T follicular helper cell (primary cell): ENCODE results near the gene SMYD2.

Experiments
- DNase-seq: peaks from one replicate; pipeline ENCODE4 v3.0.0-alpha.2; 2020; ENCODE audit warnings: low read depth

The SMYD2 gene

GRCh38 chr1:214361636-214362035 is 80.7 kb downstream of the SMYD2 start:
- DNase-seq: no peak

DNA sequence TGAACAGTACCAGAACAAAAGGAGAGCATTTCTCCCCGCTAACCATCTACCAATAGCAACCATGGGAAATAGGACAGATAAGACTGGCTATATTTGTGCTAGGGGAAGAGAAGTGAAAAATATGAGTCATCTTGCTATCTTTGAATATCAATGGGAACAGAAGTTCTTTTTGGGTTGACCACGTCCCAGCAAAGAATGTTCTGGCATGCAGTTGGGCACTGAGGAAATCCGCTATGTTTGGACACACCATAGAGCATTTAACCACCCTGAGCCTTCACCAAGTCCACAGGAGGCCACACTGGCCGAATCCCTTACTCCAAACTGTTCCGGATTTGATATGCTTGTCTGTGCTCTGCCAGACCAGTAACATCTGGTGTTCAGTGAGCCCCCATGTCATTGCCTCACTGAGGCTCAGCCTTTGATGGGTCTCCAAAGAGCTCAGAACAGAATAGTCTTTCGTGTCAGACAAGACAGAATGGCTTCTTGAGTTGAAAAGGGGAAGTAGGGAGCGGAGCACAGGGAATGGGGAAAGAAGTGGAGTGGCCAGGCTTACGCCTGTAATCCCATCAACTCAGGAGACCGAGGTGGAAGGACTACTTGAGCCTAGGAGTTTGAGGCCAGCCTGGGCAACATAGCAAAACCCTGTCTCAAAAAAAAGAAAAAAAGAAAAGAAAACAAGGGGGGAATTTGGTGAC is 81.4 kb downstream of the SMYD2 start:
- DNase-seq: no peak

- no peak for DNase-seq
Measured at GRCh38 chr1:214363386-214363785, 82.4 kb downstream of the SMYD2 start.

- DNase-seq: no peak
Measured at GRCh38 chr1:214364386-214364785, 83.4 kb downstream of the SMYD2 start.

GRCh38 chr1:214364786-214365295 is 83.9 kb downstream of the SMYD2 start:
- DNase-seq: no peak

DNA sequence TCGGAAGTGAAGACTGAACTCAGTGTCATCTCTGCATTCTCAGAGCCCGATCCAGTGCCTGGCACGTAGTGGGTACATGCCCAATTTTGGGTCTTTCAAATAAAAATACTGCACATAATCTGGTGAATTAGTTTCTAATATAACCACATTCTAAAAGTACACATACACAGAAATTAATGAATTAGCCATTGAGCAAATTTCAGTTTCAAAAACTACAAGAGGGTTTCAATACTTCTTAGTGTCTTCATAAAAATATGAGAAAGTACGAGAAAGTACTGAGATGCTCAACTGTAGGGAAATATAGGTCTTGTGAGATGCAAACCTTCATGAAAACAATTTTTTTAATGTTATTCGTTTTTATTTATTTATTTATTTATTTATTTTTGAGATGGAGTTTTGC is 86.9 kb downstream of the SMYD2 start:
- DNase-seq: no peak

DNA sequence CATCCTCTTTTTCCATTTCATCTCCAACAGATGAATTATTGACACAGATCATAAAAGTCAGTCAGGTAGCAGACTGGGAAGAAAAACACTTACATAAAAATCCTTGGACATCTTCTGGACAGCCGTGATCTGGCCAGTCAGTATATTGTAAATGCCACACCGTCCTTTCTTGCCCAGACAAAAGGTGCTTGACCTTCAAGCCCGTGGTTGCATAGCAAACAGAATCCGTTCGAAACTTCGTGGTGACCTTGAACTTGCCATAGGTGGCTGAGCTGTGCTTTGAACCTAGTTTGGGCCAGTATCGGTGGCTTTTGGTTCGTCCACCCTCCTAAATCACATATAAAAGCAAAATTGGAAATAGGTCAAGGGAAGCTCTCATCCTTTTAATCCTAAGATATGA is 88.4 kb downstream of the SMYD2 start:
- no peak for DNase-seq

- DNase-seq: no peak
Measured at GRCh38 chr1:214370615-214371014, 89.7 kb downstream of the SMYD2 start.

DNA sequence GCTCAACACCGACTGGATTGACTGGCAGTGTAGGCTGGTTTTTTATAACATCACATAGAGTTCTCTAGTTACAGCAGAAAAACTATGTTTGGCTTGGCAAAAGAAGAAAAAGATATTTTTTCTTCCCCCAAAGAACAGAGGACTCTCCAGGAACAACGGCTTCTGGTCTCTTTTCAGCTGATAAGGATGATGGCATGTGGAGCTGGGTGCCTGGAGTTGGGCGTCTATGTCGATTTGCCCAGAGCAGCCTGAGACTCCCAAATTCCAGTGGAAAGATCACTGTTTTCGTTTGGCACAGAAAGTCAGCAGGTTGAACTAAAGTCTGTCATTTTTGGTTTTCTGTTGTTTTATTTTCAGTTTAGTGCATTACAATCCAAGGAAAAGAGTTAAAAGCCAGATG is 91.1 kb downstream of the SMYD2 start:
- no peak for DNase-seq

GRCh38 chr1:214377485-214377884 is 96.5 kb downstream of the SMYD2 start:
- DNase-seq: no peak

DNA sequence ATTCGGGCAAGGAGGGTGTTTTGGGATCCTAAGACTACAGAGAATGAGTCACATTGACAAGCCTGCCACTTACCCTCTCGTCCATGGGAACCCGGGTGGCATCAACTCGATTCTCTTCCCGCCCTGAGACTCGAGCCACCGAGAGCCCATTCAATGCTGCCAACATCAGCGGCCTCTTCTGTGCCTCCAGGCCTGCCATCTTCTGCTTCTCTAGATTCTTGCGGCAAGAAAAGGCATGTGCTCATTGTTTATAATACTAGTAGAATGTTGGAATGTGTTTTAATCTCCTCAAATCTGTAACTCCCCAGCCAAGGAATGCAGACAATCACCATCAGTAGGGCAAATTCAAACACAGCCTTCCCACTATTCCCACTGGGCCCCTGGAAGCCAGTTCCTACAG is 96.9 kb downstream of the SMYD2 start:
- DNase-seq: no peak

GRCh38 chr1:214378492-214378891 is 97.5 kb downstream of the SMYD2 start:
- DNase-seq: no peak

DNA sequence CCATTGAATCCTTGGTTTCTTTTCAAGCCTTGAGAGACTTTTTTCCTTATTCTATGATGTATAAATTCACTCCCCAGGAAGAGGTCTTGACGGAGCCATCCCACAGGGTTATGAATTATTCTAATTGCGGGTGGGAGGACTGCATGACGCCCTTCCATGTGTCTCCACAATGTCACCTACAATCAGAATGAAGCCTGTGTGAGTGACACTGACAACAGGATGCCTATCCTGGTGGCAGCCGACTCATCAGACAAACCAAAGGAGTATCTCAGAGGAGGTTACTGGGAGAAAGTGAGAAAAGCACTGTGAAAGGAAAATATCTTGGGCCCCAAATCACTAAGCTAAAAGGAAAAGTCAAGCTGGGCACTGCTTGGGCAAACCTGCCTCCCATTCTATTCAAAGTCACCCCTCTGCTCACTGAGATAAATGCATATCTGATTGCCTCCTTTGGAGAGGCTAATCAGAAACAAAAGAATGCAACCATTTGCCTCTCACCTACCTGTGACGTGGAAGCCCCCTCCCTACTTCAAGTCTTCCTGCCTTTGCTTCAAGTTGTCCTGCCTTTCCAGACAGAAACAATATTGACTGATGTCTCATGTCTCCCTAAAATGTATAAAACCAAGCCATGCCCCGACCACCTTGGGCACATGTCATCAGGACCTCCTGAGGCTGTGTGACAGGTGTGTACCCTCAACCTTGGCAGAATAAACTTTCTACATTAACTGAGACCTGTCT is 98.4 kb downstream of the SMYD2 start:
- DNase-seq: no peak

DNA sequence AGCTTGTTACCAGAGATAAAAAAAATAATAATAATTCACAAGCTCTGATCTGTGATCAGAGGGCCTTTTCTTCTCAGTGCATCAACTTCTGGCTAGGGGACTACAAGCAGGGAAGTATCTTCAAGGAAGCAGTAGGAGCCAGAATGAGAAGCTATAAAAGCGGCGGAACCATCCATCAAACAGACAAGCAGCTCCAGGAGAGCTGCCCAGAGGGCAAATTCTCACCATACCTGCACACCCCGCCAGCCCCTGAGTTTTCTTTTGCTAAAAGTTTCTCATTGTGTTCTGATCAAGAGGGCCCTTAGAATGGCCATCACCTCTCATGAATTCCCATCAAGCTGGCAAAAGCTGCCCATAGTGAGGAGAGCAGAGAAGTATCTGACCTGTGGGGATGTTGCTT is 99.4 kb downstream of the SMYD2 start:
- no peak for DNase-seq

DNA sequence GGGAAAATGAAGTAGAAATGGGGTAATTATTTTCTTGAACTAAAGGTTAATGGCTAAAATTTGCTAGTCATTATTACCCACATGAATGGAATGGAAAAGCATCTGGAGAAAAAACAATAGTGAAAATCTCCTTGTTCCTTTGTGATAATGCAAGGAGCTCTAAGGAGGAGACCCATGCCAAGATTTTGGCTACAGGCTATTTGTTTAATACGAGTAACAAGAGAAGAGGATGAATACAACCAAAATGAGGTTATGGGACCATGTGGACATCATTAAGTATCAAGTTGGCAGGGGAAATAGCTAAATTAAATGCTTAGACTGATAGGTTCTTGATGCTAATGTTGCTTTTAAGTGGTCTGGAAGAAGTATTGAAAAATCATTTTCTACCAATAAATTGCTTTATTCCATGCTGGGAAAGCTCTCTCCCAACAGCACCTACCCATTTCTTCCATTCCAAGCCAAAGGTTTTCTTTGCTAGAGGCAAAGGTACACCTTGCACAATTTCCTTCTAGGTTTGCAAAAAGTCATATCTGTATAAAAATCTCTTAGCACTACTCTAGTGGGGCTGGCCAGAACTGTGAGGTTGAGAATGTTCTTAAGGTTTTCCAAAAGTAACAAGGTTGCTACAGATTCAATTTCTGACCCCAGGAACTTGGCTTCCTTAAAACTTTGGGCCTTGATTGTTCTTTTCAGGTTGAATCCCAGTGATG is 100.2 kb downstream of the SMYD2 start:
- DNase-seq: no peak

- DNase-seq: no peak
Measured at GRCh38 chr1:214383381-214384372, 102.7 kb downstream of the SMYD2 start.

DNA sequence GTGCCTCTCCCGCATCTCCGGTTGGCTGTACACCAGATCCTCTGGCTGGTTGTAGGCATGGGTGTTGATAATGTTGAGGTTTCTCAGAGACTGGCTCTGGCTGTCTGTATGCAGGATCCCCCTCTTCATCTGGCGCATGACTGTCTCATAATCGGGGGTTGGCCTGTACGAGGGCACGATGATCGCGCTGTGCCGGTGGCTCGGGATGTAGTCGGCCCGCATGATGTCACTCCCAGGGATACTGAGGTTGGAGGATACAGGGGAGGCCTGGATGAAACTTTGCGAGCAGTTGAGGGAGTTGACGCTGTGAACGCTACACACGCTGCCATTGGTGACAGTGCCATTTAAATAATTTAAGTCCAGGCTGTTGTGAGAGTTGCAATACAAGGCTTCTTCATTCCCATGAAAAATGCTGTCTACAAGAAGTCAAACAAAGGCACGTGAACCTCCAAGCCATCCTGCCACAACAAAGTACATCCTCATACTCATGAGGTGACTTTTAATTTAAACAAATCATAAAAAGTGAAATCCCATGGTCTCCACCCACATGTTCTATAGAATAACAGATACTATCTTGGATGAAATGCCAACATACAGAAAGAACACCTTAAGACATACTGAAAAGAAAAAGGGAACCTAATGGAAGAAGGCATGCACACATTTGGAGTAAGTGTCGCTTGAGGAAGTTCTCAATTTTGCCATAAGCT is 103.6 kb downstream of the SMYD2 start:
- DNase-seq: no peak

DNA sequence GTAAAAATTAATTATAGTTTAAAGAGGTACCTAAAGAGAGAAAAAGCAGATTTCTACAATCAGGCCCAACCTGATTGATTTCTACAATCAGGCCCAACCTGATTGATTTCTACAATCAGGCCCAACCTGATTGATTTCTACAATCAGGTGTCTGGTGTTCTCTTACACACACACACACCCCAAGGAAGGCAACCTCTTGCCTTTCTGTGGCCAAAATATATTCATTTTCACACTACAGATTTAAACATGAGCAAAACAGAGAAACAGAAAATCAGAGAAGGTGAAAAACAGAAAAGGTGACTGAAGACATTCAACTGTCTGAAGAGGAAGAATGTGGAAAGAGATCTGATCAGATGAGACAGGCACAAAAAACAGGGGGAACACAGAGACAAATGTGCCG is 104.5 kb downstream of the SMYD2 start:
- DNase-seq: no peak

GRCh38 chr1:214386333-214386732 is 105.4 kb downstream of the SMYD2 start:
- no peak for DNase-seq
